CD4-positive, alpha-beta T cell treated with Interleukin-1 beta for 1 hour (primary cell): ENCODE data around the gene TMPRSS9.
"Not testable (repeated sequence)": the region's sequence is repeated elsewhere in the genome, so short reads cannot be mapped to it uniquely, and the experiment has no call there.

Experiments used
- DNase-seq, 2 donors: peaks; one replicate each; pipeline ENCODE4 v3.0.0-alpha.2; 2020 to 2022

The TMPRSS9 gene

GRCh38 chr19:2441096-2441752 lies 81.2 kb downstream of the TMPRSS9 start:
- no peak for DNase-seq

- DNase-seq = no peak
Measured at GRCh38 chr19:2443116-2443784, 83.2 kb downstream of the TMPRSS9 start.

DNA sequence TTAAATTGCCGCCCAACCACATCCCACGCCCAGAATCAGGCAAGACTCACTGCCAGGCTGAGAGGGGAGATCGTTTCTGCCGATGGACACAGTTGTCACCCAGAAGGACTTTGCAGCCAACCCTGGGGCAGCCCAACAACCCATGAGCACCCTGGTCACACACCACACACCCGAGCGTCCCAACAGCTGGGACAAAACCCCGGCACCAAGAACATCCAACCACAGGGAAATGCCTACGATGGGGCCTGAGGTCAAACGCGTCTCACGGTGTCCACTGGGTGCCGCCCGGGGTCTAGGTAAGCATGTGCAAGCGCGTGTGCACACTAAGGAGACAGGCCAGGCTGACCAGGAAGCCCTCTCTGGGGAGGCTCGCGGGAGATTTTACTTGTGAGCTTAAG lies 83.7 kb downstream of the TMPRSS9 start:
- DNase-seq = no peak

GRCh38 chr19:2444251-2445002 lies 84.4 kb downstream of the TMPRSS9 start:
- no peak for DNase-seq

GRCh38 chr19:2446381-2446780 lies 86.3 kb downstream of the TMPRSS9 start:
- peak; percentile 14 to 35 for DNase-seq

DNA sequence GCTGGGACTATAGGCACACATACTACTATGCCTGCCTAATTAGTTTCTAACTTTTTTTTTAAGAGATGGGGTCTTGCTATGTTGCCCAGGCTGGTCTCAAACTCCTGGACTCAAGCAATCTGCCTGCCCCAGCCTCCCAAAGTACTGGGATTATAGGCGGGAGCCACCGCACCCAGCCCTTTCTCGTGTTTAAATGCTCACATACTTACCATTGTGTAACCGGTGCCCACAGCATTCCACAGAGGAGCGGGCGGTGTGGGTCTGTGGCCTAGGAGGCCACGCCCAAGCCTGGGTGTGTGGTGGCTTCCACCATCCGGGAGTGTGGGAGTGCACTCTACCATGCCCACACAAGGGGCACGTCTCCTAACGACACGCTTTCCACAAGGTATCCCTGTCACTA lies 89.0 kb downstream of the TMPRSS9 start:
- no peak for DNase-seq

- DNase-seq = no peak
Measured at GRCh38 chr19:2451138-2451537, 91.1 kb downstream of the TMPRSS9 start.

- no peak for DNase-seq
Measured at GRCh38 chr19:2451741-2452140, 91.7 kb downstream of the TMPRSS9 start.

- no peak for DNase-seq
Measured at GRCh38 chr19:2453431-2454025, 93.5 kb downstream of the TMPRSS9 start.

DNA sequence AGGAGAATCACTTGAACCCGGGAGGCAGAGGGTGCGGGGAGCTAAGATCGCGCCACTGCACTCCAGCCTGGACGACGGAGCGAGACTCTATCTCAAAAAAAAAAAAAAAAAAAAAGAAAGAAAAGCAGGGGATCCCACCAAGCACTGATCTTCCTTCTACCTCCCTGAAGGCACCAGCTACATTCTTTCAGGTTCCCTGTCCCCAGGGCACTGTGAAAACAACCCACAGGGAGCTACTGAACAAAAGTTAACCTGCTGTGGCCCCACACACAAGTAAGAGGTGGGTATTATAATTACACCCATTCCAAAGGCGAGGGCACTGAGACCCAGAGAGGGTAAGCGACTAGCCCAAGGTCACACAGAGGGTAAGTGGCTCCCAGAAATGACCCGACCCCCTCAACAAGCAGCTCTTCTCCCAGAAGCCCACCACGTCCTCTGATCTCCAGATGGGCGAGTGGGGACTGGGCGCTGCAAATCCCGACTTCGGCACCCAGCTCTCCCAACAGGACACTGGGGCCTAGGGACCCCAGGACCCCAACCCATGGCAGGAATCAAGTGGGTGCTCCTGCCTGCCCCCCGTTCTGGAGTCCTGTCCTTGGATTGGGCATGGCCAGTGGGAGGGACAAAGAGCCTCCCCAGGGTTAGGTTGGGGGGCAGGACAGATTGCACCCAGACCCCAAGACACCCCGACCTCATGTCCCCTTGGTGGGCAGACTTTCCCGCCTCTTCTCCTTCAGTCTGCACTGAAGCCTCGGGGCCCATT lies 94.3 kb downstream of the TMPRSS9 start:
- no peak for DNase-seq

- DNase-seq = no peak
Measured at GRCh38 chr19:2454962-2455850, 95.1 kb downstream of the TMPRSS9 start.

- peak; percentile 59 to 63 for DNase-seq
Measured at GRCh38 chr19:2455851-2456570, 95.9 kb downstream of the TMPRSS9 start.

DNA sequence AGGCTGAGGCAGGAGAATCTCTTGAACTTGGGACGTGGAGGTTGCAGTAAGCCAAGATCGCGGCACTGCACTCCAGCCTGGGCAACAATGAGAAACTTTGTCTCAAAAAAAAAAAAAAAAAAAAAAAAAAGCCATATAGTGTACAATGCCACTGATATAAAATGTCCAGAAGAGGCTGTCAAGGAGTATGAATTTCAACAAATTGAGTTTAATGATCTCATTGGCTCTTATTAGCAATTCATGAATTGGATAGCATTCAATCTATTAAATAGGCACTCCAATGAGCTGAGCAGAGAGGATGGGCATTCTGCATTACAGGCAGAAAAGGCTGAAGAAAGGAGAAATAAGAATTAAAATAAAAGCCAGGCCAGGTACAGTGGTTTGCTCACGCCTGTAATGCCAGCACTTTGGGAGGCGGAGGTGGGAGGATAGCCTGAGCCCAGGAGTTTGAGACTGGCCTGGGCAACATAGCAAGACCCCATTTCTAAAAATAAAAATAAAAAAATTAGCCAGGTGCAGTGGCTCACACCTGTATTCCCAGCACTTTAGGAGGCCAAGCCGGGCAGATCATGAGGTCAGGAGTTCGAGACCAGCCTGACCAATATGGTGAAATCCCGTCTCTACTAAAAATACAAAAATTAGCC lies 97.5 kb downstream of the TMPRSS9 start:
- DNase-seq = no peak

- DNase-seq = no peak
Measured at GRCh38 chr19:2458054-2458453, 98.0 kb downstream of the TMPRSS9 start.

- not testable (repeated sequence) for DNase-seq
Measured at GRCh38 chr19:2458776-2459175, 98.7 kb downstream of the TMPRSS9 start.

- no peak for DNase-seq
Measured at GRCh38 chr19:2460245-2460644, 100.2 kb downstream of the TMPRSS9 start.

- peak; percentile 50 to 63 for DNase-seq
Measured at GRCh38 chr19:2461751-2462634, 101.9 kb downstream of the TMPRSS9 start.

GRCh38 chr19:2462635-2463421 lies 102.8 kb downstream of the TMPRSS9 start:
- DNase-seq = no peak

- not testable (repeated sequence) for DNase-seq
Measured at GRCh38 chr19:2463694-2464093, 103.6 kb downstream of the TMPRSS9 start.
